Activated CD4-positive, alpha-beta T cell treated with anti-CD3 and anti-CD28 coated beads, Interleukin-2, amount 10 ng/mL, durations not matched to agents 7 days and 5 days (primary cell): ENCODE results near the gene GAA. TPM values are rescaled to one million over a fixed set of nuclear protein-coding genes. Genes with fewer than 3 reads are reported as not detected.

Experiments
- CTCF ChIA-PET: fragments of 350-600 bp; sonication (Branson Sonifier 250); formaldehyde crosslinking; loops from one replicate; lab custom pipeline; 2021; ENCODE audit warnings: antibody characterized with exemption; lab: Charles Lee
- POLR2A ChIA-PET: fragments of 350-600 bp; sonication (Branson Sonifier 250); formaldehyde crosslinking; loops from one replicate; lab custom pipeline; 2021; ENCODE audit warnings: antibody characterized with exemption; lab: Charles Lee
- DNase-seq: peaks from one replicate; pipeline ENCODE4 v3.0.0-alpha.2; 2020
- H3K27ac Mint-ChIP-seq: one replicate; pipeline ENCODE4 v1.8.0; 2021; ENCODE audit warnings: mild to moderate bottlenecking, moderate library complexity, mixed read lengths
- H3K27me3 Mint-ChIP-seq: one replicate; pipeline ENCODE4 v1.8.0; 2021; ENCODE audit warnings: mixed read lengths
- H3K36me3 Mint-ChIP-seq: one replicate; pipeline ENCODE4 v1.8.0; 2021; ENCODE audit warnings: low read depth, mixed read lengths
- H3K4me1 Mint-ChIP-seq: one replicate; pipeline ENCODE4 v1.8.0; 2021; ENCODE audit warnings: mixed read lengths
- H3K4me3 Mint-ChIP-seq: one replicate; pipeline ENCODE4 v1.8.0; 2021; ENCODE audit warnings: mild to moderate bottlenecking, moderate library complexity, mixed read lengths
- H3K9me3 Mint-ChIP-seq: one replicate; pipeline ENCODE4 v1.8.0; 2021; ENCODE audit warnings: mixed read lengths
- total RNA-seq, 2 experiments: library from RNA; stranded (reverse); gene quantifications; one replicate each; pipeline ENCODE4 v1.2.3, GENCODE V29; 2021

Gene GAA
- total RNA-seq, 2 experiments from 2014 or later = 14.7 to 16.3 TPM

DNA sequence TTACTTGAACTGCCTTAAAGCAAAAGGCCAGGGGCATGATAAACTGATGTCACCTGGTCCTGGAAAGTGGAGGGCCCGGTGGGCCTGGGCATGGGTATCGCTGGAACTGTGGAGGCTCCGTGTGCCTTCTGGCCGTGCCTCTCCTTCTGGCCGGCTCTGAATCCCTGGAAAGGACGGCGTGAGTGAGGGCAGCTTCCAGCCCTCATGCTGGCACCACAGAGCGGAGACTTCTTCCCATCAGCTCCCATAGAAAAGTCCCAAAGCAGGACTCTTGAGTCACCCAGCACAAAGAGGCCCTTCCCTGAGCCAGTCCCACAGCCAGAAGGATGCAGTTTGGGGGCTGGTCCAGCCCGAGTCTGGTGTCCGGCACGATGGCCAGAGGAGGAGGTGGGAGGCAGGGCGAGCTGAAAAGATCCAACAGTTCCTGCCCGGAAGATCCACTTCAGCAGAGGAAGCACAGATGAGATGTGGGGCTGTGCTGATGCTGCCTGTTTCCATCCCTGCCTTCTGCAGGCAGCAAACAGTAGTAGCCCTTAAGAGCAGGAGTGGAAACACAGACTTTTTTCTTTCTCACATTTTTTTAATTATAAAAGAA, 7.8 kb downstream of the GAA start:
- ChIA-PET POLR2A (no interaction called here), CTCF (interaction anchor here (1.5 kb wide), 1 partner anchor 8 kb away, joined by 8 read pairs; the partner anchor contains the start of gene GAA)
- Mint-ChIP-seq H3K36me3 (no peaks in the 10 kb centered on the region), H3K9me3 (no peaks in the 10 kb centered on the region), H3K4me1 (no peaks in the 10 kb centered on the region), H3K27me3 (no peaks in the 10 kb centered on the region), H3K4me3 (no peak overlapping the region), H3K27ac (no peak overlapping the region)
- no peak for DNase-seq

DNA sequence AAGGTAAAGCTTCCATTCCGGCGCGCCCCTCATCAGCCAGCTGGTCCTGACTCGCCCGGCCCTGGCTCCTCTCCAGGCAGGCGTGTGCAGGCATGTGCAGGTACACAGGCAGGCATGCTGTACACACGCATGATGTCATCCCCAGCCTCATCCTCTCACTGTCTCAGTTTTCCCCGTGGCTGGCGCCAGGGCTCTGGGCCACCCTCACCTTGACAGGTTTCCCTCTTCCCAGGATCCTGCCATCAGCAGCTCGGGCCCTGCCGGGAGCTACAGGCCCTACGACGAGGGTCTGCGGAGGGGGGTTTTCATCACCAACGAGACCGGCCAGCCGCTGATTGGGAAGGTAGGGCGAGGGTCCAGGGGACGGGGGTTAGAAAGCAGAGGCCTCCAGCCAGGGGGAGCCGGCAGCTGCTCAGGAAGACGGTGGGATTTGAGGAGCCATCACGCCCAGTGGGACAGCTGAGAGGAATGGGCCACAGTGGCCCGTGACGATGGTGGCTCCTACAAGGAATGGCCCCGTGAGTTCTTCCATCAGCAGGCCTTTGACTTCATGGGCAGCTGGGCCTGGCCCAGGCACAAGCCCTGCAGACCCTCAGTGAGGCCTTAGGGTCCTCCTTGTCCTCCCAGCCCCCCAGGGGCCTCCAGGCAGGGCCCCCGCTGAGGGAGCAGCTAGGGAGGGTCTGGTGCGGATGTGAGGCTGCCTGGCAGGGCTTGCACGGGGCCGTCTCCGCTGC, 8.5 kb downstream of the GAA start:
- Mint-ChIP-seq H3K9me3 (no peaks in the 10 kb centered on the region), H3K4me1 (no peaks in the 10 kb centered on the region), H3K27me3 (no peaks in the 10 kb centered on the region), H3K4me3 (no peak overlapping the region), H3K36me3 (no peaks in the 10 kb centered on the region), H3K27ac (no peak overlapping the region)
- ChIA-PET POLR2A (no interaction called here), CTCF (interaction anchor here (1.5 kb wide), 1 partner anchor 8 kb away, joined by 8 read pairs; the partner anchor contains the start of gene GAA)
- no peak for DNase-seq

DNA sequence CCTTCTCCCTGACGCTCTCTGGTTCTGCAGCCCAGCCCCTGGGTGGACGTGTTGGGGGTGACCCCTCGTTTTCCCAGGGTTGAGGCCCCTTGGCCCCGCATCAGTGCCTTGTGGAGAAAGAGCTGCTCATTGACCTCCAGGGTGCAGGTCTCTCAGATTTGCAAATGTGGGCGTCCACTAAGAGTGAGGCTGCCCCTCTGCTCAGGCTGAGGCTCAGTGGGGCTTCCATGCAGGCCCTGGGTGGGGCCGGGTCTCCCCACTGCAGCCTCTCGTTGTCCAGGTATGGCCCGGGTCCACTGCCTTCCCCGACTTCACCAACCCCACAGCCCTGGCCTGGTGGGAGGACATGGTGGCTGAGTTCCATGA, 9.0 kb downstream of the GAA start:
- no peak overlapping the region for H3K4me3 Mint-ChIP-seq
- no peaks in the 10 kb centered on the region for H3K4me1 Mint-ChIP-seq
- no peaks in the 10 kb centered on the region for H3K9me3 Mint-ChIP-seq
- no peaks in the 10 kb centered on the region for H3K36me3 Mint-ChIP-seq
- ChIA-PET POLR2A (no interaction called here), CTCF (interaction anchor here (1.5 kb wide), 1 partner anchor 9 kb away, joined by 8 read pairs; the partner anchor contains the start of gene GAA)
- no peaks in the 10 kb centered on the region for H3K27me3 Mint-ChIP-seq
- no peak for DNase-seq
- H3K27ac Mint-ChIP-seq = no peak overlapping the region

DNA sequence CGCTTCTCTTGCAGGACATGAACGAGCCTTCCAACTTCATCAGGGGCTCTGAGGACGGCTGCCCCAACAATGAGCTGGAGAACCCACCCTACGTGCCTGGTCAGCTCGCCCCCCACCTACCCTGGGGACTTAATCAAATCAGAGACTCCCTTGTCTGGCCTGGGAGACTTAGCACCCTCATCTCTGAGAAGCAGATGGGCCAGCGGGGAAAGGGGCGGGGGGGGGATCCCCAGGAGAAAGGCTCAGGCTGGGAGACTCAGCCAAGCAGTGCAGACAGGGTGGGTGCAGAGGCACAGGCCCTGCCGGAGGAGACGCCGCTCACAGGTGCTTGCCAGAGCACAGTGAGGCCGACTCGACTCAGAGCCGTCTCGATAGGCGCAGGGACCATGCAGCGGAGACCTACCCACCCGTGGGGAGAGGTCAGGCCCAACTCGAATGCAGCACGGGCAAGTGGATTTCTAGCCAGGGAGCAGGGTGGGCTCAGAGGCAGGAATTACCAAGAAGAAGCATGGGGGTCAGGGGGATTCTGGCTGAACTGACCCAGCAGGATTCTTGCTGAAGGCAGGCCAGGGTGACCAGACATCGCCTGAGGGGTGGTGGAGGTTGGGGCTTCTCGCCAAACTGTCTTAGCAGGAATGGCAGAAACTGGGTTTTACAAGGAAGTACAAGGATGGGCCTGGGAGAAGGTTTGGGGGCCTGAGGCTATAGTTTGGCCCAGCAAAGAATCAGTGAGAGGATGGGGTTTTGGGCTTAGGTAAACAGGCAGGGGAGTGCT, 9.7 kb downstream of the GAA start:
- Mint-ChIP-seq H3K36me3 (no peaks in the 10 kb centered on the region), H3K27me3 (no peaks in the 10 kb centered on the region), H3K27ac (no peak overlapping the region), H3K4me3 (no peak overlapping the region), H3K9me3 (no peaks in the 10 kb centered on the region), H3K4me1 (no peaks in the 10 kb centered on the region)
- CTCF ChIA-PET = no interaction called here
- no peak for DNase-seq
- POLR2A ChIA-PET = no interaction called here

DNA sequence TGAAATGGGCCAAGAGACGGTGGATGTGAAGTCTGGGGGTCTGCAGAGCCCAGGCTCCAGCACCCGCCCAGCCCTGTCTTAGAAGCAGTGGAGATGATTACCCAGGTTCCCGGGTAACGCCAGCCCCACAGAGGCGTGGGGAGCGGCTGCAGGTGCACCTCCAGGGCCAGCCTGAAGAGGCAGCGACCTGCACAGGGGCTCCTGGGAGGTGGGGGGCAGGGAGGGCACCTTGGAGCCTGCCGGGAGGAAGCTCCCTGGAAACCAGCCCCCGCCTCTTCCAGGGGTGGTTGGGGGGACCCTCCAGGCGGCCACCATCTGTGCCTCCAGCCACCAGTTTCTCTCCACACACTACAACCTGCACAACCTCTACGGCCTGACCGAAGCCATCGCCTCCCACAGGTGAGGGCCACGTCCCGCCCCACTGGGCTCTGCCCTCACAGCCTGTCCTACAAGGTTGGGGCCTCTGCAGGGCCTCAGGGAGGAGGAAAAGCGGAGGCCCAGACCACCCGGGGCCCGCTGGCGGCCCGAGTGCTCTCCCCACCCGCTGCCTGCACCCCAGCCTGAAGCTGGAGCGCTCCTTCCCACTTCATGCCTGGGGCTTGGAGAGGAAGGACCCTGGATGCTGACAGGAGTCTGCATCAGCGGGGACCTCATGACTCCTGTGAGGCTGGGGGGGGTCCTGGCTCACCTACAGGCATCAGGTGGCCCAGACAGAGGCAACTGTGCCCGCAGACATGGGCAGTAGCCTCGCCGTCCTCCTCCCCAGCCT, 10.5 kb downstream of the GAA start:
- no peaks in the 10 kb centered on the region for H3K36me3 Mint-ChIP-seq
- H3K27ac Mint-ChIP-seq = no peak overlapping the region
- H3K27me3 Mint-ChIP-seq = no peaks in the 10 kb centered on the region
- no peak overlapping the region for H3K4me3 Mint-ChIP-seq
- ChIA-PET POLR2A (no interaction called here), CTCF (interaction anchor here (1.7 kb wide), 1 partner anchor 11 kb away, joined by 11 read pairs; the partner anchor contains the start of gene GAA)
- H3K4me1 Mint-ChIP-seq = no peaks in the 10 kb centered on the region
- H3K9me3 Mint-ChIP-seq = no peaks in the 10 kb centered on the region
- no peak for DNase-seq

DNA sequence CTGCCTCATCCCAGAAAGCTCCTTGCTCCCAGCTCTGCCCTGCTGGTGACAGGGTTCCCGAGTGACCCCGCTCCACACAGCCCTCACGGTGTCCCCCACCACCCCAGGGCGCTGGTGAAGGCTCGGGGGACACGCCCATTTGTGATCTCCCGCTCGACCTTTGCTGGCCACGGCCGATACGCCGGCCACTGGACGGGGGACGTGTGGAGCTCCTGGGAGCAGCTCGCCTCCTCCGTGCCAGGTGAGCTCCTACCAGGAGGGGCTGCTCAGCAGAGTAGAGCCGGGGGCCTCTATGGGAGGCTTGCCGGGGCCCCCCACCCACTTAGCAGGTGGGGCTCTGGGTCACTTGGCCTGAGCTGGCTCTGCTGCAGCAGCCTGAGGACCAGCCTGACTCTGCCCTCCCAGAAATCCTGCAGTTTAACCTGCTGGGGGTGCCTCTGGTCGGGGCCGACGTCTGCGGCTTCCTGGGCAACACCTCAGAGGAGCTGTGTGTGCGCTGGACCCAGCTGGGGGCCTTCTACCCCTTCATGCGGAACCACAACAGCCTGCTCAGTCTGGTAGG, 11.2 kb downstream of the GAA start:
- POLR2A ChIA-PET = no interaction called here
- H3K4me1 Mint-ChIP-seq = no peaks in the 10 kb centered on the region
- CTCF ChIA-PET = interaction anchor here (1.7 kb wide), 1 partner anchor 11 kb away, joined by 11 read pairs; the partner anchor contains the start of gene GAA
- no peaks in the 10 kb centered on the region for H3K27me3 Mint-ChIP-seq
- H3K36me3 Mint-ChIP-seq = no peaks in the 10 kb centered on the region
- no peak for DNase-seq
- H3K9me3 Mint-ChIP-seq = no peaks in the 10 kb centered on the region
- H3K27ac Mint-ChIP-seq = no peak overlapping the region
- H3K4me3 Mint-ChIP-seq = no peak overlapping the region

DNA sequence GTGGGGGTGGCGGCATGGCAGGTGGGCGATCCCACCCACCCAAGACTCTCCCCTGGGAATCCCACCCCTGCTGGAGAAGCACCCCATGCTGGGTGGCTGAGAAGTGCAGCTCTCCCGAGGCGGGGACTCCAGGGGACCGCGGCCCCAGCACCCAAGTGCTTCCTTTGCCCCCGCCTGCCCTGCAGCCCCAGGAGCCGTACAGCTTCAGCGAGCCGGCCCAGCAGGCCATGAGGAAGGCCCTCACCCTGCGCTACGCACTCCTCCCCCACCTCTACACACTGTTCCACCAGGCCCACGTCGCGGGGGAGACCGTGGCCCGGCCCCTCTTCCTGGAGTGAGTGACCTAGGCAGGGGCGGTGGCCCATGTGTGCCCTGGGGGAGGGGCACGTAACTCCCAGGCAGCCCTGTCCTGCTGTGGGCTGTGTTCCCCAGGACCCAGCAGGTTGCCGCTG, 11.7 kb downstream of the GAA start:
- POLR2A ChIA-PET = no interaction called here
- no peak overlapping the region for H3K27ac Mint-ChIP-seq

DNA sequence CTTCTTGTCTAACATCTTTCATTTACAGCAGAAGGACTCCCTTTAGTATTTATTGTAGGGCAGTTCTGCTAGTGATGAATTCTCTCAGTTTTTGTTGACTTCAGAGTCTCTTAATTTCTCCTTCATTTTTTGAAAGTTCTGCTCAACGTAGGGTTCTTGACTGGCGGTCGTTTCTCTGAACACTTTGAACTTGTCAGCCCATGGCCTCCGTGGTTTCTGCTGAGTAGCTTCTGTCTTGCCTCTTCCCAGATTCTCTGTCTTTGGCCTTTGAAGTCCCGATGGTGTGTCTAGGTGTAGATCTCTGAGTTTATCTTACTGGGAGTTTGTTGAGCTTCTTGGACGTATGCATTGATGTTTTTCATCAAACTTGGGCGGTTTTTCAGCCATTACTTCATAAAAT, 13.4 kb downstream of the GAA start:
- DNase-seq = no peak
- no peak overlapping the region for H3K4me3 Mint-ChIP-seq
- H3K9me3 Mint-ChIP-seq = no peaks in the 10 kb centered on the region
- POLR2A ChIA-PET = no interaction called here
- no peaks in the 10 kb centered on the region for H3K27me3 Mint-ChIP-seq
- no peaks in the 10 kb centered on the region for H3K4me1 Mint-ChIP-seq
- no peaks in the 10 kb centered on the region for H3K36me3 Mint-ChIP-seq
- CTCF ChIA-PET = interaction anchor here (1.3 to 2.3 kb wide), 2 partner anchors 13 kb away, joined by 4 to 8 read pairs; partner anchors contain the start of gene GAA
- H3K27ac Mint-ChIP-seq = no peak overlapping the region

More for the DNA sequence above, 11.7 kb downstream of the GAA start:
- CTCF ChIA-PET = interaction anchor here (1.7 kb wide), 1 partner anchor 12 kb away, joined by 11 read pairs; the partner anchor contains the start of gene GAA
- H3K27me3 Mint-ChIP-seq = no peaks in the 10 kb centered on the region
- no peaks in the 10 kb centered on the region for H3K4me1 Mint-ChIP-seq
- no peaks in the 10 kb centered on the region for H3K9me3 Mint-ChIP-seq
- no peaks in the 10 kb centered on the region for H3K36me3 Mint-ChIP-seq
- no peak for DNase-seq
- H3K4me3 Mint-ChIP-seq = no peak overlapping the region

DNA sequence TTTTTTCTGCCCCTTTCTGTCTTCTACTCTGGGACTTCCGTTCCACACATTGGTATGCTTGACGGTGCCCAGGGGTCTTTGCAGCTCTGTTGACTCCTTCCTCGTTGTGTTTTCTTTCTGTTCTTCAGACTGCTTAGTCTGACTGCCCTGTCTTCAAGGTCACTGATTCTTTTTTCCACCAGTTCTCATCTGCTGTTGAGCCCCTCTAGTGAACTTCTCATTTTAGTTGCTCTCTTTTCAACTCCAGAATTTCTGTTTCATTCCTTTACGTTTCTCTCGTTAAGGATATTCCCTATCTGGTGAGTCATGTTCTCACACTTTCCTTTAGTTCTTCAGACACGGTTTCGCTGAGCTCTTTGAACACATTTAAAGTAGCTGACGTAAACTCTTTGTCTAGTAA, 13.8 kb downstream of the GAA start:
- H3K4me3 Mint-ChIP-seq = no peak overlapping the region
- CTCF ChIA-PET = interaction anchor here (2.3 kb wide), 1 partner anchor 14 kb away, joined by 8 read pairs; the partner anchor contains the start of gene GAA
- H3K9me3 Mint-ChIP-seq = no peaks in the 10 kb centered on the region
- no peak overlapping the region for H3K27ac Mint-ChIP-seq
- POLR2A ChIA-PET = no interaction called here
- H3K4me1 Mint-ChIP-seq = no peaks in the 10 kb centered on the region
- H3K27me3 Mint-ChIP-seq = no peaks in the 10 kb centered on the region
- DNase-seq = no peak
- no peaks in the 10 kb centered on the region for H3K36me3 Mint-ChIP-seq

DNA sequence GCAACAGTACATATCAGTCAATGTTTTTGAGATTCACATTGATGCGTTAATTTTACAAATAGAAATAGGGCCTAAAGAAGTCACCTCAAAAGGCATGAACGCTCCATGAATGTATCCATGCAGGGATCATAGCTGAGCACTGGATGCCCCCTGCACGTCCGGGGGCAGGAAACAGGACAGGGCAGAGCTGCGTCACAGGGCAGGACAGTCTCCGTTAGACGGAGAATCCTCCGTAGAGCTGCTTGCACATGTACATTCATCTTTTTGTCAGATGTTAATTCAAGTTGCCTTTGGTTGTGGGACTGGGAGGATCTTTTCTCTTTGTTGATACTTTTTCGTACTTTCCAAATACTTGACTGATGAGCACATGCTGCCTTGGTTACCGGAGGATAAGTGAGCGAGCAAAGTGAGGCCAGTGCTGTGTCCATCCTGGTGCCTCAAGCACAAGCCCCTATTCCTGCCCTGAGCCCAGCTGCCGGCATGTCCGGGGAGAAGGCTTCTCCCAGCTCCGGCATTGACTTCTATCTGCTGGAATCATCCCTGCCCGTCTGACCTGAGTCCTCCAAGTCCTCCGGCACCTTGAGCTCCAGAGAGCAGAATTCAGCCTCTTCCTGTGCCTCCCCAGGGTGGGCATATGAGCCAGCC, 15.0 kb downstream of the GAA start:
- Mint-ChIP-seq H3K27me3 (no peaks in the 10 kb centered on the region), H3K9me3 (no peaks in the 10 kb centered on the region), H3K4me1 (no peaks in the 10 kb centered on the region), H3K4me3 (no peak overlapping the region), H3K36me3 (no peaks in the 10 kb centered on the region), H3K27ac (no peak overlapping the region)
- POLR2A ChIA-PET = no interaction called here
- DNase-seq = no peak
- CTCF ChIA-PET = interaction anchor here (2.3 kb wide), 1 partner anchor 15 kb away, joined by 8 read pairs; the partner anchor contains the start of gene GAA

DNA sequence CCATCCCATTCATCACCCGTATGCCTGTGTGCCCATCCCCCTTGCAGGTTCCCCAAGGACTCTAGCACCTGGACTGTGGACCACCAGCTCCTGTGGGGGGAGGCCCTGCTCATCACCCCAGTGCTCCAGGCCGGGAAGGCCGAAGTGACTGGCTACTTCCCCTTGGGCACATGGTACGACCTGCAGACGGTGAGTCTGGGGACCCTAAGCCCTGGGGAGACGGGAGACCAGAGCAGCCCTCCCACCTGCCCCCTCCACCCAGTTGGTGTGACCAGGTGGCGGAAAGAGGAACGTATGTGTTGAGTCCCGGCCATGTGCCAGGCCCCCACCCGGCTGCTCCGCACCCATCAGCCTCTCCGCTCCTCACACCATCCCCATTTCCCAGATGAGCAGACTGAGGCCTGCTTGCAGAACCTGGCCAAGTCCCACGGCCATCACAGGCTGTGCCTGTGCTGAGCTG, 15.6 kb downstream of the GAA start:
- DNase-seq = no peak
- no peaks in the 10 kb centered on the region for H3K4me1 Mint-ChIP-seq
- H3K4me3 Mint-ChIP-seq = no peak overlapping the region
- CTCF ChIA-PET = interaction anchor here (0.6 to 2.3 kb wide), 2 partner anchors 13 to 15 kb away, joined by 3 to 8 read pairs; partner anchors contain the start of gene GAA
- no peak overlapping the region for H3K27ac Mint-ChIP-seq
- POLR2A ChIA-PET = no interaction called here
- H3K27me3 Mint-ChIP-seq = no peaks in the 10 kb centered on the region
- no peaks in the 10 kb centered on the region for H3K36me3 Mint-ChIP-seq
- H3K9me3 Mint-ChIP-seq = no peaks in the 10 kb centered on the region
